HG02610 (cell line): ENCODE results near the gene SHMT2.
A peak's percentile ranks its signal among the peaks of the same experiment; 100 is the strongest.

Experiments
- ATAC-seq: cut with Tn5 transposase; IDR thresholded peaks from one replicate; pipeline ENCODE4 v1.9.1; 2021; ENCODE audit warnings: mild to moderate bottlenecking, moderate library complexity; ENCODE audit not compliant: unreplicated experiment

Gene SHMT2

GRCh38 chr12:57213763-57214397 is 15.6 kb upstream of the SHMT2 start:
- no peak for ATAC-seq

GRCh38 chr12:57214398-57214781 is 15.1 kb upstream of the SHMT2 start:
- ATAC-seq = peak; percentile 39

GRCh38 chr12:57215065-57215464 is 14.4 kb upstream of the SHMT2 start:
- no peak for ATAC-seq

GRCh38 chr12:57215668-57216013 is 13.9 kb upstream of the SHMT2 start:
- ATAC-seq = peak; percentile 58

GRCh38 chr12:57216014-57216911 is 13.2 kb upstream of the SHMT2 start, which contains the start of gene NXPH4:
TSS of gene NXPH4 (plus strand) at chr12:57216794. CDS start at chr12:57216970, 176 bp downstream.
- ATAC-seq = peak; percentile 3

GRCh38 chr12:57216921-57217879 is 12.3 kb upstream of the SHMT2 start:
- no peak for ATAC-seq

GRCh38 chr12:57218030-57218853 is 11.3 kb upstream of the SHMT2 start:
- ATAC-seq = no peak

- no peak for ATAC-seq
These were observed 10.1 kb upstream of the SHMT2 start for GRCh38 chr12:57219205-57219992.

GRCh38 chr12:57219993-57220754 is 9.3 kb upstream of the SHMT2 start:
- no peak for ATAC-seq

GRCh38 chr12:57220770-57221168 is 8.7 kb upstream of the SHMT2 start:
- no peak for ATAC-seq

- ATAC-seq = no peak
These were observed 8.2 kb upstream of the SHMT2 start for GRCh38 chr12:57221169-57221917.

GRCh38 chr12:57222286-57223190 is 7.0 kb upstream of the SHMT2 start:
- ATAC-seq = no peak

- no peak for ATAC-seq
These were observed 6.0 kb upstream of the SHMT2 start for GRCh38 chr12:57223191-57224165.

GRCh38 chr12:57224278-57224972 is 5.1 kb upstream of the SHMT2 start:
- no peak for ATAC-seq

- no peak for ATAC-seq
These were observed 4.4 kb upstream of the SHMT2 start for GRCh38 chr12:57224973-57225679.
